Bronchial epithelial cell (primary cell): ENCODE measurements around the gene ASIC2. TPM values are rescaled to one million over a fixed set of nuclear protein-coding genes. Genes with fewer than 3 reads are reported as not detected.

Source experiments
- DNase-seq: peaks from one replicate; pipeline ENCODE4 v3.0.0-alpha.2; 2010; ENCODE audit warnings: low read depth
- FAIRE-seq: peaks from 2 replicates; lab custom pipeline; 2011; peaks lifted over from hg19 to GRCh38; lab: Jason Lieb, UNC
- H3K27me3 ChIP-seq: 2 replicates; pipeline ENCODE4 v1.5.1; 2011; ENCODE audit warnings: low read length; ENCODE audit not compliant: control insufficient read depth, insufficient read depth
- H3K36me3 ChIP-seq: 2 replicates; pipeline ENCODE4 v1.5.1; 2011; ENCODE audit warnings: low read length; ENCODE audit not compliant: control insufficient read depth, insufficient read depth
- H3K4me3 ChIP-seq: 2 replicates; pipeline ENCODE4 v1.5.1; 2011; ENCODE audit warnings: mild to moderate bottlenecking, low read depth, low read length, control low read depth
- CTCF ChIP-seq: IDR thresholded peaks from 2 replicates; pipeline ENCODE4 v1.5.1; 2011; ENCODE audit warnings: mild to moderate bottlenecking, moderate library complexity, low read length, control low read depth, inconsistent platforms; ENCODE audit not compliant: insufficient read depth, severe bottlenecking
- total RNA-seq: library from RNA; depleted of rRNA; stranded (reverse); fragments of >200 nt; gene quantifications from 2 replicates; pipeline ENCODE4 v1.2.1, GENCODE V29; 2014

ASIC2 gene
- total RNA-seq, 1 donor from 2014 or later, result not detected

- no peaks in the 10 kb centered on the region for H3K36me3 ChIP-seq
- DNase-seq, result no peak
- no peak overlapping the region for H3K4me3 ChIP-seq
- H3K27me3 ChIP-seq, result peaks cover 2% of the 10 kb centered on the region
- FAIRE-seq, result no peak
- TF ChIP-seq CTCF, result no peak
Measured at GRCh38 chr17:33229499-33229898, 63.6 kb downstream of the ASIC2 start.

GRCh38 chr17:33229028-33229427 lies 64.1 kb downstream of the ASIC2 start:
- no peak overlapping the region for H3K4me3 ChIP-seq
- DNase-seq, result no peak
- no peaks in the 10 kb centered on the region for H3K36me3 ChIP-seq
- no peak for TF ChIP-seq CTCF
- peaks cover 2% of the 10 kb centered on the region for H3K27me3 ChIP-seq
- FAIRE-seq, result no peak

GRCh38 chr17:33228548-33228947 lies 64.5 kb downstream of the ASIC2 start:
- no peak overlapping the region for H3K4me3 ChIP-seq
- DNase-seq, result no peak
- H3K36me3 ChIP-seq, result no peaks in the 10 kb centered on the region
- FAIRE-seq, result peak; percentile 58
- H3K27me3 ChIP-seq, result peaks cover 2% of the 10 kb centered on the region
- no peak for TF ChIP-seq CTCF

- no peak overlapping the region for H3K4me3 ChIP-seq
- TF ChIP-seq CTCF, result no peak
- DNase-seq, result no peak
- no peak for FAIRE-seq
- peaks cover 2% of the 10 kb centered on the region for H3K27me3 ChIP-seq
- H3K36me3 ChIP-seq, result no peaks in the 10 kb centered on the region
Measured at GRCh38 chr17:33227911-33228310, 65.2 kb downstream of the ASIC2 start.

- FAIRE-seq (no peak), DNase-seq (no peak)
- Histone ChIP-seq H3K4me3 (no peak overlapping the region), H3K27me3 (peaks cover 2% of the 10 kb centered on the region), H3K36me3 (no peaks in the 10 kb centered on the region)
- TF ChIP-seq CTCF, result no peak
Measured at GRCh38 chr17:33225994-33226393, 67.1 kb downstream of the ASIC2 start.

- Histone ChIP-seq H3K4me3 (no peak overlapping the region), H3K27me3 (peaks cover 2% of the 10 kb centered on the region), H3K36me3 (no peaks in the 10 kb centered on the region)
- no peak for TF ChIP-seq CTCF
- FAIRE-seq, result no peak
- DNase-seq, result no peak
Measured at GRCh38 chr17:33225509-33225908, 67.6 kb downstream of the ASIC2 start.
